T-helper 22 cell (primary cell): Measurements from ENCODE around the gene HACE1.
A peak's percentile ranks its signal among the peaks of the same experiment; 100 is the strongest.
"Not testable (repeated sequence)": the region's sequence is repeated elsewhere in the genome, so short reads cannot be mapped to it uniquely, and the experiment has no call there.

Experiments used
- DNase-seq: peaks from one replicate; pipeline ENCODE4 v3.0.0-alpha.2; 2020; ENCODE audit warnings: low read depth

The HACE1 gene

GRCh38 chr6:104859225-104860146, at the start of gene HACE1:
TSS of gene HACE1 (minus strand) at chr6:104859919. CDS start at chr6:104859642, 277 bp downstream.
- DNase-seq: peak; percentile 76

GRCh38 chr6:104908888-104909525, 49.3 kb upstream of the HACE1 start:
- DNase-seq: no peak

- DNase-seq: no peak
Measured at GRCh38 chr6:104908031-104908887, 48.5 kb upstream of the HACE1 start.

- not testable (repeated sequence) for DNase-seq
Measured at GRCh38 chr6:104898893-104899292, 39.2 kb upstream of the HACE1 start.

GRCh38 chr6:104896914-104897313, 37.2 kb upstream of the HACE1 start:
- no peak for DNase-seq

GRCh38 chr6:104888066-104888465, 28.3 kb upstream of the HACE1 start:
- DNase-seq: no peak

GRCh38 chr6:104887350-104887749, 27.6 kb upstream of the HACE1 start:
- no peak for DNase-seq

GRCh38 chr6:104885518-104886043, 25.9 kb upstream of the HACE1 start:
- no peak for DNase-seq

GRCh38 chr6:104884867-104885517, 25.3 kb upstream of the HACE1 start:
- DNase-seq: no peak

- no peak for DNase-seq
Measured at GRCh38 chr6:104881964-104882668, 22.4 kb upstream of the HACE1 start.

GRCh38 chr6:104862456-104862855, 2.7 kb upstream of the HACE1 start:
- no peak for DNase-seq

GRCh38 chr6:104860221-104860620, 502 bp upstream of the HACE1 start:
- no peak for DNase-seq

GRCh38 chr6:104858642-104859041, 1.1 kb downstream of the HACE1 start:
- no peak for DNase-seq

GRCh38 chr6:104855507-104855906, 4.2 kb downstream of the HACE1 start:
- no peak for DNase-seq

GRCh38 chr6:104847721-104848120, 12.0 kb downstream of the HACE1 start:
- DNase-seq: not testable (repeated sequence)

- DNase-seq: no peak
Measured at GRCh38 chr6:104843229-104843628, 16.5 kb downstream of the HACE1 start.

GRCh38 chr6:104837158-104837557, 22.6 kb downstream of the HACE1 start:
- no peak for DNase-seq

- DNase-seq: not testable (repeated sequence)
Measured at GRCh38 chr6:104836479-104837020, 23.2 kb downstream of the HACE1 start.

- DNase-seq: no peak
Measured at GRCh38 chr6:104835782-104836181, 23.9 kb downstream of the HACE1 start.

- no peak for DNase-seq
Measured at GRCh38 chr6:104829183-104829958, 30.3 kb downstream of the HACE1 start.
